ENCODE results near the gene EPHA7. TPM values are rescaled to one million over a fixed set of nuclear protein-coding genes. Genes with fewer than 3 reads are reported as not detected.

The EPHA7 gene
- 11.3 TPM for total RNA-seq

DNA sequence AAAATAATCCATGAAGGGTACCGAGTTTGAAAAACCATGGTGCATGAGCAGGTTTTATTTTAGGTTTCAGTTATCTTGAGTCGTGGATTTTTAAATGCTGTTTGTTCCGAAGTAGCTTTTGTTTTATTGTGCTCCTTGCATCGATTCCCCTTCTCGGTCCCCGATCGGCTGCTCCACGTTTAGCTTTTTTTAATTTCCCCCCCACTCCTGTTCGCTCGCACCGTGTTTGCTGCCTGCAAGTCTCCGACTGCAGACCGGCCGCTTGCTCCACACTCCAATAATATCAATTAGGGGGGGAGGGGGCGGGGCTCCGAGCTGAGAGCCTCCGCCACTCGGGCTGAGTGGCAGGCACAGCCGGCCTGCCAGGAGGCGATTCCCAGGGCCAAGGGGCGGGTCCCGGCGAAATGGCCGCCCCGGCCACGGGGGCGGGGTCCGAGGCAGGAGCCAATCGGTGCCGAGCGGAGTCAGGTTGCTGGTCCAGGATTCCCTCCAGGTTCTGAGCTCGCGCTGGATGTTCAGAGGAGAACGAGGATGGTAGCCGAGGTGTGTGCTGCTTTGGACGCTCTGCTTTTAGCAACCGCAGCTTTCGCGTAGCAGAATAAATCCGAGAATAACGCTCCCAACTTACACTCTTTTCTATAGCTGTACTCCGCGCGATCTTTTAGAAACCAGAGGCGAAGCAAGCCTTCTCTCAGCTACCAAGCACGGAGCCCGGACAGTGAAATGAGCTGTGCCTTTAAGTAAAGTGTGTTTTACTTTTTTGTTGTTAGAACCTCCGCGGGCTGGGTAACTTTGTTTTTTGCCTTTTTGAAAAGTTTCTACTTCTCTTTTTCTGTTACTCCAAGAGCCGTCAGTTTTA is at the start of gene EPHA7:
Gene EPHA7, minus strand, starts transcription at position 256 of the 859 bp plus-strand sequence. Its CDS starts 218 bp downstream, at position 38.
- DNase-seq (ENCODE audit: low spot score), result peak; percentile 96

DNA sequence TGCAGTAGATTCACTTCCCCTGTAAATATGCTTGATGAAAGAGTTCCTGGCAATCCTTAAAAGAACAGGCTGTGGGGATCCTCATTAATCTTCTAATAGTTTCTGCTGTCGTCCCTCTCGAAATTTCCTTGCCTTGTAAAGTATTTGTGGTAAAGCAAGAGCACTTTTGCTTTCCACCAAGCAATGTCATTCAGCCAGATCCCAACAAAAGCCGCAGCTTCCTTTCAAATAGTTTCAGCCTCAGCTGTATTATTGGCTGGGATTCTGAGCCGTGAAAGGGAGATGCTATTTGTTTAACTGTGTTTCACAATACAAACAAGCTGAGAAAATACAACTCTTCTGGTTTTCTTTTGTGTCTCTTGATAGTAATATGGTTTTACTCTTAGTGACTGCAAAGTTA is 48.9 kb upstream of the EPHA7 start:
- DNase-seq (ENCODE audit: low spot score), result peak; percentile 25

DNA sequence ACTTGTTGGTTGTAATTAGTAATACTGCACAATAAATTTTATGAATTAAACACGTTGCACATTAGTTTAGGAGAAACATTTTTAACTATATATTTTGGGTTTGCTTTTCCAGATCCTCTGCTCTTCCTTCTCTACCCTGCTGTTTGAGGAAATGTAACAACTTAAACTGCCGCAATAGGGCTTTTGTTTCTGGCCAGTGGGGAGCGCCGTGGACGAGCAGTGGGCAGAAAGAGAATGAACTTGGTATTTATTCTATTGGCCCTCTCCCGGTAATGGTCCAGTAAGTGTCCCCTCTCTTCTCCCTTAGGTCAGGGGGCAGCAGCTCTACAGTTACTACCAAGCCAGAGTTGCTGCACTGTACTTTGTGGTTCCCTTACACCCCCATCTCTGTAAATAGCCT is 35.2 kb upstream of the EPHA7 start:
- no peak for DNase-seq (ENCODE audit: low spot score)

DNA sequence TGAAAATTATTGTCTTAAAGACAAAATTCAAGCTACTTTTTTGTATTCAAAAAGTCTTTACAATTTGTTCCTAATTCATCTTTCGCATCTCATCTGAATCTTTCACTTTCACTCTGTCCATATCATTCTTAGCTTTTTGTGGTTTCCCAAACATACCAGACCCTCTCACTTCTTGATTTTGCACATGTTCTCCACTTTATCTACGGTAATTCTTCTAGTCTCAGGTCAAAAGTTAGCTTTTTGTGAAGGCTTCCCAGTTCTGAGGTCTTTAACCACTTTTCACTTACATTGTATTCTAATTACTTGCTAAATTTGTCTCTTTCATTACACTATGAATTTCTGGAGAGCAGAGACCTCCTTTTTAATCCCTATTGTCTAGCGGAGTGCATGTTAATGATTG is 34.6 kb upstream of the EPHA7 start:
- DNase-seq (ENCODE audit: low spot score), result no peak

DNA sequence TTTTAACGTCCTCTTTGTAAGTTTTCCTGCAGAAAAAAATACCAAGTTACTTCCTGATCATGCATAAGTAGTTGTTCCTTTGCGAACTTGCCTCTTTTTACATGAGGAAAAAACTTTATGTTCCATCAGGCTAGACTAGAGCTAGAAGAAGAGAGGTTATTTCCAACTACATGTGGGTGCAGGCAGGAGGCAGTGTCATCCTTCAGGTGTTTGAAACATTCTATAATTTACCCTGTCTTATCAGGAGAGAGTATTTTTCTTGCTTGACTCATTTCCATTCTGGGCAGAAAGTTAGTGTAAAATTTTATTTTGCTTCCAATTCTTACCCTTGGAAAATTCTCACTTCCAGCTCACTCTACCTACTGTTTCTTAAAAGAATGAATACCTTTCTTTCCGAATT is 28.5 kb upstream of the EPHA7 start:
- no peak for DNase-seq (ENCODE audit: low spot score)

DNA sequence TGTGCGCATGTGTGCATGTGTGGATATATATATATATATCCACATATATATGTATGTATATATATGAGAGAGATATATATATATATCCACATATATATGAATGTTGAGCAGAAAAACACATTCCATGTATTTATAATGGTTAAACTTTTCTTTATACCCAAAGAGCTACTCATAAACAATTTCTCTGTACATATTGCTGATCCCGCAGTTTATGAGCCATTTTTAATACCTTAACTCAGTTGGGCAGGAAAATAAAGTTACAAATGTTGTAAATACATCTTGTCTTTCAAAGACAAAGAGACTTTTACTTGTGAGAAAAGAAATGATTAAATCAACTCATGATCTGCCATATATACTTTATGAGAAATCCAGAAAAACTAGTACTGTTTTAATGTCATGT is 18.1 kb upstream of the EPHA7 start:
- DNase-seq (ENCODE audit: low spot score), result no peak

DNA sequence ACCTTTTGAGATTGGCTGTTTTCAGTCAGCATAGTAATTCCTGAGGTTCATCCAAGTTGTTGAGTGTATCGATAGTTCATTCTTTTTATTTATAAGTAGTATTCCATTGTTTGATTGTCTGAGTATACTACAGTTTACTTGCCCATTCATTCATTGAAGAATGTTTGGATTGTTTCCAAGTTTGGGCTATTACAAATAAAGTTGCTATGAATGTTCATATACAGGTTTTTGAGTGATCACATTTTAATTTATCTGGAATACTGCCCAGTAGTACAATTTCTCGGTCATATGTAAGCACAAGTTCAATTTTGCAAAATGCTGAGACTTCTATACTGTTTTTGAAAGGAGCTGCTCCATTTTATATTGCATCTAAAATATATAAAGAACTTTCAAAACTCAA is 14.2 kb upstream of the EPHA7 start:
- no peak for DNase-seq (ENCODE audit: low spot score)

DNA sequence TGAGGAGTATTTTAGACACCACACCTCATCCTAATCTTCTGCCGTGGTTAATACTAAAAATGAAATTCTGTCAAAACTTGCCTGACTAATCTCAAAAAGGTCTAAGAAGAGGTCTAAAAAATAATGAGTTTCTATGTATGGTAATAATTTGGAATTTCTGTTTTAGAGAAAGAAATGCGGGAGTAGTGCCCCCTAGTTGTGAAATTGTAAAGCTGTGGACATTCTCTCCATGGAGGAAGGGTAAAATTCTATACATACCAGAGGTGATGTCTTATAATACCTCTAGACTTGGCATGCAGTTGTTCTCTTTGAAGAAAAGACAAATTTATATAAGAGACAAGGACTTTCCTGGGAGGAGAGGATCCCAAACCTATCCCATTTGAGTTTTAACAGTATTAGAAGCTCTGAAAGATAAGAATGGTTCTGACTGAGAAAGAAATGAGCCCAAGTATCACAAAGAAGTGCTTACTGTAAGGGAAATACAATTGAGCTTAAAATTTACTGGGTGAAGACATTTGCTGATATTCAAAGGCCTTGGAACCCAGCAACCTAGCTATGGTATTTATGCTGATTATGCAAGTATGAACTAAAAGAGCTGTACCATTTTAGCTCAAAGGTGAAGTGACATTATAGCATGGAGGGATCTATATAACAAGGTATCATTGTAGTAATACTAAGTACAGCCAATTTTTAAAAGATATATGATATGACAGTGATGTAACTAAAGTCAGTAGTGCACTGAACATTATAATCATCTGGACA is 5.1 kb upstream of the EPHA7 start:
- DNase-seq (ENCODE audit: low spot score), result no peak

DNA sequence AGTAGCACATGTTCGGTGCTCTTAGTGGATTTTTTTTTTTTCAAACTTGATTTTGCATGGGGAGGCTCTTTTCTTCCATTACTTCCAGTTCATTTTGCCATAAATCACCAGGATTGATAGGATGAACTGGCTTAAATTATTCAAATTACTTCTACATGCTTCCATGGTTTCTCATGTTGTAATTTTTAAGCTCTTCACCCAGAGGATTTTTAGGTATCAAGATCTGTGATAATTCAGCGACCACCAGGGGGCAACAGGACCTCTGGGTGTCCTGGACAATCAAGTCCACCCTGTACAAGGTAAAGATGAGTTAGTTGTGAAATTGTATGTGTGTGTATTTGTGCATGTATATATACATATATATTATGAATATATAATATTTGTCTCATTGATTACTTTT is 4.2 kb upstream of the EPHA7 start:
- peak; percentile 39 for DNase-seq (ENCODE audit: low spot score)

DNA sequence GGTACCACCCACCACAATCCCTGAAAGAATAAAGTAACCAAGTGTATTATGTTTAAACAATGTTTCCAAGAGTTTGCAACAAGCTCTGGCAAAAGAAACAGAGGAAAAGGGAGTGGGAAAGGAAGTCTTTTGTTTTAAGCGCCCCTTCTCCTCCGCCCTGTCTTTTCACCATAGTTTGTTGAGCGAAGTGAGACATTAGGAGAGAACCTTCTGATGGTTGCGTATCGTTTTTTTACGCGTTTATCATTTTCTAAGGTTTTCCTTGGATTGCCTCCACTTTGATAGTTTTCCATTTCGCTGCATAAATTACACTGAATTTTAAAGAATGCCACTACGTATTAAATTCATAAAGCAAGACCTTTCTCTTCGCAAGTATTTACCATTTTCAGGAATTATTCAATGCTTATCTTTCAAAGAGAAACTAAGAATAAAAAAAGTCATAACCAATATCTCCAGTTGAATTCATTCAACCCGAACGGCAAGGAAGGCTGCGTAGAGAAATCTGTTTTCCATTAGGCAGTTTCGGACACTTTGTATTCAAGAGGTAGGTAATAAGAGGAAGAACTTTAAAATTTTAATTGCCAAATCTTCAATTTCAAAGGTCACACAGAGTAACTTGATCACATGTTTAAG is 920 bp upstream of the EPHA7 start:
- DNase-seq (ENCODE audit: low spot score), result no peak

DNA sequence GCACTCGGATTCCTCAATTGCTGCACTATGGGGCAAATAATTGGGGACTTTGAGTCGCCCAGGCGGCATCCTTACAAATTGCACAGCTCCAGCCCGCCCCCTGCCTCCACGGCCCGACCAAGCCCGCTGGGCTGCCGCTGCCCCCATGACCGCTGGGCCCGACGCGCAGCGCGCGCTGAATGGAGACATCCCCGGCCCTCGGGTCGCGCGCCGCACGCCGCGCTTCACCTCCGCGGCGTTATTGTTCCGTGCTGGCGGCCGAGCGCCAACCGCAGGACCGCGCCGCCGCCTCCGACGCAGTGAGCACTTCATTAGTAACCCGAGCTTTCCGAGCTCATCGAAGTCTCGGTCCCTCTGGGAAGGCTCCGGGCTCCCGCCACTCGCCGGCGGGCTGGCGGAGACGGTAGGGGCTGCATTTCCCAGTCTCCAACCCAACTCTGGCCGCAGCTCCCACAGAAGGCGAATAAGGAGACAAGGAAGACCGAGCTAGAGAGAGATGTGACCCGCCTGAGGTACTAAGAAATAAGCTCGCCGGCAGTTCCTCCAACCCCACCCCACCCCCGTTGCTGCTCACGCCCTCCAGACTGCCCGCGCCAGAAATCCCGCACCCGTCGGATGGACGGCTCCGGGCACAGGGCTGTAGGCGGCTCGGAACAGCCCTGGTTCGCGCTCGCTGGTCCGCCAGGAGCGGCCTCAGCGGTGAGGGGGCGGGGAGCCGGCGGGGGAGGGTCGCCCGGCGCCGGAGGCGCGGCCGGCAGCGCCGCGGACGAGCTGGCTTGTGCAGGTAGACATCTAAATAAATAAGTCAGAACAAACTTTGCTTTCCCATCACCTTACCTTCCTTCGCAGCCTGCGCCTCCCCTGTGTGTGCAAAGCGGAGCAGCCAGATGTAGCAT is 703 bp downstream of the EPHA7 start:
- peak; percentile 27 for DNase-seq (ENCODE audit: low spot score)

DNA sequence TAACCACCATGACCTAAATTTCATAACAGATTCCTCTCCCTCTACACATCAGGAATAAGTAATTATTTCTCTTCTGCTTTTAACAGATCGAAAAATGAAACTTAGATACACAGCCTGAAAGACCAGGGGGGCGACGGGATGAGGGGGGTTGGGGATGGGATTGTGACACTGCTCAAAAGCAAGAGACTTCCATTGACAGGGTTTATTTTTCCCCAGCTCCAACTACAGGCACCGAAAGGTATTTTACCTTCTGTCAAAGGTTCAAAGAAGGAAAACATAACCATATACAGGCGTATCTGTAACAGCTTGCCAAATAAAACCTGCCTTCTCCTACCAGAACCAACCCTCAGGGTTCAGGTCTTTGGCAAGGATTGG is 1.3 kb downstream of the EPHA7 start:
- DNase-seq (ENCODE audit: low spot score), result no peak

DNA sequence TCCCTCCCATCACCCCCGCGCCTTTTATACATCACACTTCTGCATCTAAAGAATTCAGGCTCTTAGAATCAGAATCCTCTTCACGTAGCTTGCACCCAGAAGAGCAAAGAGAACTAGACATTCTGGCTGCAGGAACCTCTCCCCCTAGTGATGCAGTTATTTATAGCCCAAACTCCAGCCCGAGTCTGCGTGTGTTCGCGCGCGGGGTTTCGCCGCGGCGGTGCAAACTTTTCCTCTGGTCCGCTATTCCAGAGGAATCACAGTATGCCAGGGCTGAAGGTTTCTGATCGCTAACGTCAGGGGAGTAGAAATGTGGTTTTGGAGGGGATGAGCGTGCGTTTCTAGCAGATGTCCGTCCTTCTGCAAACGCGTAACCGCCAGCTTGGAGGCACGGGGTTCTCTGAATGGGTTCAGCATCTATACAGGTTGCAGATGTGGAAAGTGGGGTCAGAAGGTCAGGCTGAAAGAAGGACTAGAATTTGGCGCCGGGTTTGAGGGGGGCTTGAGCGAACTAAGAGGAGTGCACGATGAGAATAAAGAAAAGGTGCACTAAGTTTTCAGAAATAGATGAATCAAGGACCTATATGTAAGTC is 1.8 kb downstream of the EPHA7 start:
- DNase-seq (ENCODE audit: low spot score), result no peak

DNA sequence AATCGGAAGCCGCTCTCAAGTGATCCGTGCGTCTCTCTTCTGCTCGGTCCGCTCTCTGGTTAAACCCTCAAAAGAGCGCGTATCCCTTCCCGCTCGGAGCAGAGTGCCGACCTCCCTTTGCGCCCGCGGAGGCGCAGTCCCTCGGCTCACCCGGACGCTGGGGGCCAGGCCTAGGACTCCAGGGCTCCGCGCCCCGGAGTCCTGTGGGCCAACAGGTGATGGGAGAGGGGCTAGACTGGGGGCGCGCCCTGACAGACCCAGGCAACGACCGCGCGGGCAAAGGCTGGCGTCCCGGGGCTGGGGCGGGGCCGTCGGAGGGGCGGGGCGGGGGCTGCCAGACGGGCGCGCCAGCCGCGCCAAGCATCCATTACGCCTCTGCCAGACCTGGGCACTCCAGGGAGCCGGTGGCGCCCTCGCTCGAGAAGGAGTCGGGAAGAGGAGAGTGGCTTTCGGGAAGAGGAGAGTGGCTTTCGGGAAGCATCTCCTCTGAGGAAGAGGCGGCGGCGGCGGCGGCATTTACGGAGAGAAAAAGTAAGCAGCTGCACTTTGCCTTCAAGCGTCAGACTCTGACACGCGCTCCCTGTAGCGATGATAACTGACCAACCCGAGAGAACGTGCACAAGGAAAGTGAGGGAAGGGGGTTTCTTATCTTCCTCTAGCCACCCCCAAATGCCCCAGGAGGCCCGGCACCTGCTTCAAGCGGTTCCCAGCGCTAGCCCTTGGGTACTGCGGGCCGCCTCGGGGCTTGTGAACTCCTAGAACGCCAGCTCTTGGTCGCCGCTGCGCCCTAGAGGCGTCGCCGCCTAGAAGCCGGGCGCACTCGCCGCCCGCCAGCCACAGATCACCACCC is 2.6 kb downstream of the EPHA7 start:
- peak; percentile 48 for DNase-seq (ENCODE audit: low spot score)

DNA sequence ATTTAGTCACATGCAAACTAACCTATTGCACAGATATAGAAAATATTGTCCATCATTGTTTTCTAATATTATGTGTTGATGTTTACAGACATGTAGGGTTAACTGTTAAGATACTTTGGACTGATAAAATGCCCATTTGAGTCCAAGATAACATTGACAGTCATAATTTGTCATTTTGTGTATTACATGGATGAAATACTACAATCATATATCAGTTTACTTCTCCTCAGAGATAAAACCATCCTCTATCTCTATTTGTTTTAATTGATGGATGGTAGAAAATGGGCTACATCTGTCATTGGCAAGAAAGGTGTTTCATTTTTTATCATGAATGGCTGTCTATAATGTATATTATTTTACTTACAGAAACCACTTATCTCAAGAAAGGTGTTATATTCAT is 6.2 kb downstream of the EPHA7 start:
- DNase-seq (ENCODE audit: low spot score), result no peak

DNA sequence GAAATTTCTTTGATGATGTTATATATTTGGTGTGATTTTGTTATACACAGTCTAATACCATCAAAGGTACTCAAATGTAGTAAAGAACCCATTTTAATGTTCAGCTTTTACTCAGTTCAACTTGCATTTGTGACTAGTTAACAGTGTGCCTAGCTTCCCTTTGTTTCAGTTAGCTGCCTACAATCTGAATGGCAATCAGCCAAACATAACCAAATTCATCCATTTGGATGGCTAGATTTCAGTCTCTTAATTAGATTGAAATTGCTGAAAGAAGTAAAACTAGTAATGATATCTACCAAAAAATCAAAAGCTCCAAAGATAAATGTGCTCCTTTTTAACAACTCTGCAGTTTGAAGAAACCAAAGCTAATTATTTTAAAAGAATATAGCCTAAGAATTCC is 6.9 kb downstream of the EPHA7 start:
- DNase-seq (ENCODE audit: low spot score), result no peak

DNA sequence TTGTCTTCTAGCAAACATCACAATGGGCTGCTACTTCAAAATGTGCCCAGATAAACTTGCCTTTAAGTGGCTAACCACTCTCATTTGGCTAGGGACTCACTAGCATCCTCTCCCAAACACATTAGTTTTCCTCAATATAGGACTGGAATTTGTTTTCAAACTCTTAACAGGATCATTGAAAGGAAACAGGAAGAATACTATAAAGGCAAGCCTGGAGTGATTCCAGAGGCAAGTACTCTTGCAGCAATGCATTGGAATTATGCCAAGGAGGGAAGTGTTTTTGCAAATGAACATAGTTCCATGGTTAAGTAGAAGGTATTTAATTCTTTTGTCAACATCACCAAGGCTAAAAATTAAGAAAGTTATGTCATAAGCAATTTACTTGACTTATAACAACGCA is 12.2 kb downstream of the EPHA7 start:
- DNase-seq (ENCODE audit: low spot score), result no peak

DNA sequence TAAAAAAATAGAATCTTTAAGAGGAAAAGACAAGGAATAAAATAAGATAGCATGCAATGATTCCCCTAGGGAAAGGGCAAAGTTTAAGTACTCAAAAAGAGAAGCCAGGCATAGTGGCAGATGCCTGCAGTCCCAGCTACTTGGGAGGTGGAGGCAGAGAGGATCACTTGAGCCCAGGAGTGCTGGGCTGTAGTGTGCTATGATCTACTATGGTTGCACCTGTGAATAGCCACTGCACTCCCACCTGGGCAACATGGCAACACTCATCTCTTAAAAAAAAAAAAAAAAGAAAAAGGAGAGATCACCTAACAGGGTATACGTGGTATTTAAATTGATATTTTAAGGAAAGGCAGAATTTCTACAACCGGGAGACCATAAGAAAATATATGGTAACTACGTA is 16.0 kb downstream of the EPHA7 start:
- DNase-seq (ENCODE audit: low spot score), result no peak

DNA sequence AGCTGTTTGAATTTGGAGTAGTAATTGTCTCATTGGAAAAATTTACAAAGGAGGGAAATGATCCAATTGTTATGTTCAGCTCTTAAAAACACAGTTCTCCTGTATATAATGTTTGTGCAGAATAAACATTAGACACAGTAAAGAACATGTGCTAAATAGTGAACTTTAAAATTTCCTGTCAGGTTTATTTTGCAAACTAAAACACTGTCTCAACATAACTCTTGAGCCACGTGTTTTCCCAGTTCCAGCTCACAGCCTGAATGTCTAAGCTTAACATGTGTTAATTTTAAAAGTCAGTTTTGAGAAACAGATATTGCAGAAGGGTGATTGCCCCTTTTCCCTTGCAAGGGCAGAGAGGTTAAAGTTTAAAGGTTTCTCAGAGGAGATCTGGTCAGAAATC is 20.6 kb downstream of the EPHA7 start:
- no peak for DNase-seq (ENCODE audit: low spot score)

DNA sequence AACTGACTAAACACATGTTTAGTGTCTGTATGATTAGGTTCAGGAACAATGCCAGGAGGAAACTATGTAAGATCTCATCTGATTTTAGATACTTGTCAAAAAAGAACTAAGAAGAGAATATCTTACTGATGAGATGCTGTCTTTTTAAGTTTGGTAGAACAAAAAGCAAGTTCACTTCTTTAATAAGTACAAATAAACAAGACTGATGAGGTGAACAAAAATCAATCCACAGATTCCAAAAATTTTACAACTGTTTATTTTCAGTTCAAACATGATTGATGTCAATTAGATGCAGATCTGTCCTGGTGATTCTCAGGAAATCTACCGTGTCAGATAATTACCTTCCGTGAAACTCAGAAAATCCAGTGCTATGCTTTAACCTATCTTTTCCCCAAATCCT is 24.9 kb downstream of the EPHA7 start:
- DNase-seq (ENCODE audit: low spot score), result no peak

Measured in mucosa of gallbladder (tissue), 1 donor.